Measurements from ENCODE around the gene CDYL2.

Gene CDYL2

DNA sequence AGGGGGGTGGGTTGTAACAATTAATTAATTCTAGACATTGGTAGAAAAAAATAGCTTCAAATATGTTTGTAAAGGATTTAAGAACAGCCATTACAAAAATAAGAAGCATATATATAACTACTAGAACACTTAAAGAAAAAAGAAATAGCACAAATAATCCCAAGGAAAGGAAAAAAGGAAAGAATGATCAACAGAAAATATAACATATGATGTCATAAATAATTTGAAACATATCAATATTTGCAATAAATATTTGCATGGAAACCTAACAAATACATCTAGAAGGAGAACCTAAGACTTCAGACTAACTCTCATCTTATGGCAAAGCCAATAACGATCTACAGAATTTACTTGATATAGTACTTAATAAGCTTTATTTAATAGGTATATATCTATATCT, 28.9 kb downstream of the CDYL2 start:
- CTCF ChIA-PET = interaction anchor here (0.9 to 1.4 kb wide), 4 partner anchors 24 to 49 kb away, joined by 3 to 4 read pairs (median 3); no protein-coding TSS in a partner anchor
- POLR2A ChIA-PET = no interaction called here
- no peak for DNase-seq (ENCODE audit: extremely low spot score)
- TF ChIP-seq, protein P1, sequence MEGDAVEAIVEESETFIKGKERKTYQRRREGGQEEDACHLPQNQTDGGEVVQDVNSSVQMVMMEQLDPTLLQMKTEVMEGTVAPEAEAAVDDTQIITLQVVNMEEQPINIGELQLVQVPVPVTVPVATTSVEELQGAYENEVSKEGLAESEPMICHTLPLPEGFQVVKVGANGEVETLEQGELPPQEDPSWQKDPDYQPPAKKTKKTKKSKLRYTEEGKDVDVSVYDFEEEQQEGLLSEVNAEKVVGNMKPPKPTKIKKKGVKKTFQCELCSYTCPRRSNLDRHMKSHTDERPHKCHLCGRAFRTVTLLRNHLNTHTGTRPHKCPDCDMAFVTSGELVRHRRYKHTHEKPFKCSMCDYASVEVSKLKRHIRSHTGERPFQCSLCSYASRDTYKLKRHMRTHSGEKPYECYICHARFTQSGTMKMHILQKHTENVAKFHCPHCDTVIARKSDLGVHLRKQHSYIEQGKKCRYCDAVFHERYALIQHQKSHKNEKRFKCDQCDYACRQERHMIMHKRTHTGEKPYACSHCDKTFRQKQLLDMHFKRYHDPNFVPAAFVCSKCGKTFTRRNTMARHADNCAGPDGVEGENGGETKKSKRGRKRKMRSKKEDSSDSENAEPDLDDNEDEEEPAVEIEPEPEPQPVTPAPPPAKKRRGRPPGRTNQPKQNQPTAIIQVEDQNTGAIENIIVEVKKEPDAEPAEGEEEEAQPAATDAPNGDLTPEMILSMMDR (IDR thresholded peaks at IDR 0.05; ENCODE audit: control extremely low read depth, extremely low read depth, low read depth, missing control alignments) = no peak

DNA sequence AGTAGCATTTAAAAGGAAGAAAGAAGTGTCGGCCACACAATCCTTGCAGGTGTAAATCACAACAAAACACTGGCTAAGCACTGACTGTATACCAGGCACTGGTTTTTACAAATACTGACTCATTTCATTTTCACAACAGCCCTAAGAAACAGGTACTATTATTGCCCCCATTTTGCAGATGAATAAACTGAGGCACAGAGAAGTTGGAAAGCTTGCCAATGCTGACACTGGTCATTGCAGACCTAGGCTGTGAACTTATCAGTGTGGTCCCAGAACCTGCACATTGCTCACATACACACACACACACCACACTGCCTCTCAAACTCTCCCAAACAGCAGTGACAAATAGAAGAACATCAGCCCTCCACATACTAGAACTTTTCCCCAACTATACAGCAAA, 37.6 kb downstream of the CDYL2 start:
- TF ChIP-seq, protein P1 (IDR thresholded peaks at IDR 0.05; ENCODE audit: control extremely low read depth, extremely low read depth, low read depth, missing control alignments) = no peak
- no peak for DNase-seq (ENCODE audit: extremely low spot score)
- ChIA-PET POLR2A (no interaction called here), CTCF (interaction anchor here (0.7 to 1.5 kb wide), 4 partner anchors 9 to 142 kb away, joined by 3 to 4 read pairs (median 4); no protein-coding TSS in a partner anchor)

DNA sequence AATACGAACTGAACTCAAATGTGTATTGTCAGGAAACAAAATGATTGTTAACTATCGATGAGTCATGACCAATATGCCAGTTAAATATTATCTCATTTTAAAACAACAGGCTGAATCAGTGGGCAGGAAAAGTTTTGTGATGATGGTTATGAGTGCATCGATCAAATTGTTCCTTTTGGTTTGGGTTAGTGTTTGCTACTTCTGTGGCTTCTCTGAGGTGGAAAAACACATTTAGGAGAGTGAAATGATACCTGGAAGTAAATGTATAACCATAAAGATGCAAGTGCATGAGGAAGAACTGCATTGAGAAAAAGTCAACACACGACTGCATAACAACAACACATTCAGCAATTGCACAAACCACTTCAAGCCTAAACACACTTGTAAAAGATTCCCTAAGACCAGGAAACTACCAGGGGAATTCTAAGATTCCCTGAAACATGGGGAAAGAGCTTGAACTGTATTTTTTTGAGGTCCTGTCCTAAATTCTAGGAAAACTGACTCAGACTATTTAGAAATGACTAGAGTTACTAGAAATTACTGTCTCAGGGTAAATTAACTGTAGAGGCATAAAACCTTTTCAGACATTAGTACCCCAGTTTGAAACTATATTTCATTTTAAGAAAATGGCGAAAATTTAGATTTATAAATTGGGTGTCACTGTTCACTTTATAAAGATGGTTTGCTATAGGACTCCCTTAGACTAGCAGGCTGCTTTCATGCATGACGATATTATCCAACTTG, 44.8 kb downstream of the CDYL2 start:
- POLR2A ChIA-PET = no interaction called here
- TF ChIP-seq, protein P1 (IDR thresholded peaks at IDR 0.05; ENCODE audit: control extremely low read depth, extremely low read depth, low read depth, missing control alignments) = no peak
- CTCF ChIA-PET = no interaction called here
- DNase-seq (ENCODE audit: extremely low spot score) = no peak

DNA sequence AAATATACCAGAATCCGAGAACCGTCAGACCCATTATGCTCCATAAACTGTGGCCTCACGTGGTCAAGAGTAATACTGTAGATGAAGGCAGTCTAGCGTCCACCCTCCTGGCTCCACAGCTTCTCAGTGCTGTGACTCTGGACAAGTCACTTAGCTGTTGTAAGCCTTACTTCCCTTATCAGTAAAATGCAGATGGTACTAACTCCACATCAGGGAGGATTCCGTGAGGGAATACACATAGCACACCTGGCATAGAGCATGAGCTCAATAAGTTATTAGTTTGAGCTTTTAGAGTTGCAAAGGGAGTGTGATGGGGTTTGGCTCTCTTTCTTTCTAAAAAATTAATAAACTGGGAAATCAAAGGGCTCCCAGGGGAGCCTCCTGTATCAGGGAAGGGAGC, 49.9 kb downstream of the CDYL2 start:
- POLR2A ChIA-PET = no interaction called here
- DNase-seq (ENCODE audit: extremely low spot score) = no peak
- CTCF ChIA-PET = interaction anchor here (1.3 to 1.5 kb wide), 3 partner anchors 13 to 31 kb away, joined by 3 to 4 read pairs (median 4); no protein-coding TSS in a partner anchor
- TF ChIP-seq, protein P1 (IDR thresholded peaks at IDR 0.05; ENCODE audit: control extremely low read depth, extremely low read depth, low read depth, missing control alignments) = no peak

DNA sequence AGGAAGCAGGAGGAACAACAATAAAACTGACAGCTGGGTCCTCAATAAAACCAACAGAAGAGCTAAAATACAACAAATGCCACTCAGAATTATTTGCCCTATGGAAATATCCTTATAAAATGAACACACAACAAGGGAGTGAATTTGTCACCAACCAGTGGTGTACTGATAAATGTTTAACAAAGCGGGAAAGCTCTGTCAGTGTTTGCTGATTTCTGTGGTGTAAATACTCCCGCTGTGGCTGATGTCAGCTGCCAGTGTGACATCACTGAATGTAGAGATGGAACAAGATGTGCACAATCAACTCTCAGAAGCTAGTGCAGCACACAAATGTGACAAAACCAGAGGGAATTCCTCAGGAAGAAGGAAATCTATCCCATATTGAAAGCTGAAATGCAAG, 51.9 kb downstream of the CDYL2 start:
- DNase-seq (ENCODE audit: extremely low spot score) = no peak
- TF ChIP-seq, protein P1 (IDR thresholded peaks at IDR 0.05; ENCODE audit: control extremely low read depth, extremely low read depth, low read depth, missing control alignments) = no peak
- ChIA-PET CTCF (no interaction called here), POLR2A (no interaction called here)

DNA sequence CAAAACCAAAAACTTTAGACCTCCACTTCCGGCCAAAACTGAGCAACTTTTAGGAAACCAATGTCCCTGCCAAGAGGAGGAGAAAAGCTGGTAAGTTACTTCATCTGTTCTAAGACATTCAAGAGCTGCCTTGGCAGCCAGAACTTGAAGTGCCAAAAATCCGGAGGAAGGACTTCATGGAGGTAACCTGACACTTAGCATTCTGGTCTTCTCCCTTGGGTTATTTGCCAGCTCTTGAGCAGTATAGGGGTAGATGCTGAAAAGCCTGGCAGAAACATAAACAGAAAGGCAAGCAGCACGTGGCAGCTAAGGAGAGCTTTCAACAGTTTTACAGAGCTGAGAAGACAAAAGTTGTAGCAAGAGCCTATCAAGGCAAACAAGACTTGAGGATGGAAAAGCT, 53.2 kb downstream of the CDYL2 start:
- ChIA-PET POLR2A (interaction anchor here (0.7 kb wide), 1 partner anchor 26 kb away, joined by 3 read pairs; no protein-coding TSS in a partner anchor), CTCF (interaction anchor here (1.0 to 1.7 kb wide), 4 partner anchors 12 to 24 kb away, joined by 3 to 7 read pairs (median 4); no protein-coding TSS in a partner anchor)
- no peak for DNase-seq (ENCODE audit: extremely low spot score)
- TF ChIP-seq, protein P1 (IDR thresholded peaks at IDR 0.05; ENCODE audit: control extremely low read depth, extremely low read depth, low read depth, missing control alignments) = no peak
